ENCODE data around the gene PRKCG. TPM values are rescaled to one million over a fixed set of nuclear protein-coding genes. Genes with fewer than 3 reads are reported as not detected.
"Not testable (repeated sequence)": the region's sequence is repeated elsewhere in the genome, so short reads cannot be mapped to it uniquely, and the experiment has no call there.

The PRKCG gene
- total RNA-seq, 1 experiment from 2014 or later: 0.84 TPM

DNA sequence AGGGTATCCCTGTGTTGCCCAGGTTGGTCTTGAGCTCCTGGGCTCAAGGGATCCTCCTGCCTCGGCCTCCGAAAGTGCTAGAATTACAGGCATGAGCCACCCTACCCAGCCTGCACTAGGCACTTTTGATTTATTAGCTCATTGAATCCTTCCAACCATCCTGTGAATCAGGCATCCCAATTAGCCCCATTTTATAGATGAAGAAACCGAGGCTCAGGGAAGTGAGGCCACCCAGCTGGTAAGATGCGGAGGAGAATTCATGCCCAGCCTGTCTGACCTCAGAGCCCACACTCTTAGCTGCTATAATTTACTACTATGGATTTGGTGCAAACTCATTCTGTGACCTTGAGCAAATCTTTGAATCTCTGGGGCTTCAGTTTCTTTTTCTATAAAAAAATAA is 62.9 kb downstream of the PRKCG start:
- intact Hi-C loops (cut with micrococcal nuclease; ENCODE audit: unreplicated experiment): no loop called here
- no peak overlapping the region for H3K4me3 ChIP-seq (ENCODE audit: low read depth, low read length, poor library complexity, severe bottlenecking)

DNA sequence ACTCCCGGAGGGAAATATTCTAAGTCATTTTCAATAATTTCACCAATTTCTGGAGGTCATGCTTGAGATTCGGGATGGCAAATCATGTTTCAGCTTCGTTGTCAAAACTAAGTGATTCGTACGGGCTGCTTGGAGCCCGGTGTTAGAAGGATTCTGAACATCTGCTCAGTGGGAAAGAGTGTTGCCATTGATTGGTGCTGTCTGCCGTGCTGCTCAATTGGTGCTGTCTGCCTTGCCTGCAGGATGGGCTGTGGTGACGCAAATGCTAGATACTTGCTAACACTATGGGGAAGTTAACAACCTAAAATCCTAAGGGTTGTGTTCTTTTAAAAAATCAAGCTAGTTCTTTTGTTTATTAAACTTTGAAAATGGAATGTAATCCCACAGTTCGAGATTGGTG is 63.4 kb downstream of the PRKCG start:
- no peak overlapping the region for H3K27ac ChIP-seq (ENCODE audit: low read depth, low read length, poor library complexity, severe bottlenecking)
- no peak for TF ChIP-seq EZH2 (IDR thresholded peaks at IDR 0.05; ENCODE audit: borderline replicate concordance, low read depth, low read length, poor library complexity, severe bottlenecking)
- TF ChIP-seq, protein P1, sequence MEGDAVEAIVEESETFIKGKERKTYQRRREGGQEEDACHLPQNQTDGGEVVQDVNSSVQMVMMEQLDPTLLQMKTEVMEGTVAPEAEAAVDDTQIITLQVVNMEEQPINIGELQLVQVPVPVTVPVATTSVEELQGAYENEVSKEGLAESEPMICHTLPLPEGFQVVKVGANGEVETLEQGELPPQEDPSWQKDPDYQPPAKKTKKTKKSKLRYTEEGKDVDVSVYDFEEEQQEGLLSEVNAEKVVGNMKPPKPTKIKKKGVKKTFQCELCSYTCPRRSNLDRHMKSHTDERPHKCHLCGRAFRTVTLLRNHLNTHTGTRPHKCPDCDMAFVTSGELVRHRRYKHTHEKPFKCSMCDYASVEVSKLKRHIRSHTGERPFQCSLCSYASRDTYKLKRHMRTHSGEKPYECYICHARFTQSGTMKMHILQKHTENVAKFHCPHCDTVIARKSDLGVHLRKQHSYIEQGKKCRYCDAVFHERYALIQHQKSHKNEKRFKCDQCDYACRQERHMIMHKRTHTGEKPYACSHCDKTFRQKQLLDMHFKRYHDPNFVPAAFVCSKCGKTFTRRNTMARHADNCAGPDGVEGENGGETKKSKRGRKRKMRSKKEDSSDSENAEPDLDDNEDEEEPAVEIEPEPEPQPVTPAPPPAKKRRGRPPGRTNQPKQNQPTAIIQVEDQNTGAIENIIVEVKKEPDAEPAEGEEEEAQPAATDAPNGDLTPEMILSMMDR (conservative IDR thresholded peaks at IDR 0.05; ENCODE audit: low read depth, low read length): no peak
- no peaks in the 10 kb centered on the region for H3K4me1 ChIP-seq (ENCODE audit: insufficient read depth, low read length, poor library complexity, severe bottlenecking)
- intact Hi-C loops (cut with micrococcal nuclease; ENCODE audit: unreplicated experiment): no loop called here
- DNase-seq (ENCODE audit: low spot score): no peak
- POLR2A ChIA-PET (ENCODE audit: low non-redundant PET): no interaction called here
- peaks cover 9% of the 10 kb centered on the region for H3K27me3 ChIP-seq (replicated peaks; ENCODE audit: insufficient read depth, low read depth, low read length, poor library complexity)
- CTCF ChIA-PET: no interaction called here
- BruUV-seq (replicated peaks): no TSS peak
- no peaks in the 10 kb centered on the region for H3K9me3 ChIP-seq (ENCODE audit: low read depth, low read length, poor library complexity, severe bottlenecking)
- H3K4me3 ChIP-seq (ENCODE audit: low read depth, low read length, poor library complexity, severe bottlenecking): no peak overlapping the region
- H3K36me3 ChIP-seq (ENCODE audit: insufficient read depth, low read length, poor library complexity, severe bottlenecking): no peaks in the 10 kb centered on the region

More for the DNA sequence above, 62.9 kb downstream of the PRKCG start:
- no peaks in the 10 kb centered on the region for H3K4me1 ChIP-seq (ENCODE audit: insufficient read depth, low read length, poor library complexity, severe bottlenecking)
- H3K27ac ChIP-seq (ENCODE audit: low read depth, low read length, poor library complexity, severe bottlenecking): no peak overlapping the region
- H3K27me3 ChIP-seq (replicated peaks; ENCODE audit: insufficient read depth, low read depth, low read length, poor library complexity): peaks cover 9% of the 10 kb centered on the region
- POLR2A ChIA-PET (ENCODE audit: low non-redundant PET): no interaction called here
- no TSS peak for BruUV-seq (replicated peaks)
- no peaks in the 10 kb centered on the region for H3K36me3 ChIP-seq (ENCODE audit: insufficient read depth, low read length, poor library complexity, severe bottlenecking)
- no peak for TF ChIP-seq EZH2 (IDR thresholded peaks at IDR 0.05; ENCODE audit: borderline replicate concordance, low read depth, low read length, poor library complexity, severe bottlenecking)
- no peaks in the 10 kb centered on the region for H3K9me3 ChIP-seq (ENCODE audit: low read depth, low read length, poor library complexity, severe bottlenecking)
- no peak for DNase-seq (ENCODE audit: low spot score)
- CTCF ChIA-PET: no interaction called here

DNA sequence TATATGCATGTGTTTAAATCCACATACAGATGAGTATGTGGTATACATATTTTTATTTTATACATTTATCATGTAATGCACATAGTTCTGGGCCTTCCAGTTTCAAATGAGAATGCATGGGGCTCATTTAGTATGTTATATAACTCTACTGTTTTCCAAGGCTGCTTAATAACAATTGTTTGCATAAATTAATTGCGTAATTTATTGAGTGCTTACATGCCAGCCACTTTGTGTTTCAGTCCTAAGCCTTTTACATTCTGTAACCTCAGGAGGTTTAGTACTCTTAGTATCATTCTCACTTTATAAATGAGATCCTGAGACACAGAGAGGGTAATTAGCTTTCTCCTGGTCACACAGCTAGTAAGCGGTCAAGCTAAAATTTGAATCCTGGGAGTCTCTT is 64.0 kb downstream of the PRKCG start:
- CTCF ChIA-PET: no interaction called here
- Histone ChIP-seq H3K9me3 (ENCODE audit: low read depth, low read length, poor library complexity, severe bottlenecking) (no peaks in the 10 kb centered on the region), H3K4me1 (ENCODE audit: insufficient read depth, low read length, poor library complexity, severe bottlenecking) (no peaks in the 10 kb centered on the region), H3K36me3 (ENCODE audit: insufficient read depth, low read length, poor library complexity, severe bottlenecking) (no peaks in the 10 kb centered on the region), H3K27me3 (replicated peaks; ENCODE audit: insufficient read depth, low read depth, low read length, poor library complexity) (peaks cover 9% of the 10 kb centered on the region), H3K27ac (ENCODE audit: low read depth, low read length, poor library complexity, severe bottlenecking) (no peak overlapping the region), H3K4me3 (ENCODE audit: low read depth, low read length, poor library complexity, severe bottlenecking) (no peak overlapping the region)
- BruUV-seq (replicated peaks): no TSS peak
- DNase-seq (ENCODE audit: low spot score): no peak
- intact Hi-C loops (cut with micrococcal nuclease; ENCODE audit: unreplicated experiment): no loop called here
- no peak for TF ChIP-seq EZH2 (IDR thresholded peaks at IDR 0.05; ENCODE audit: borderline replicate concordance, low read depth, low read length, poor library complexity, severe bottlenecking)
- TF ChIP-seq, protein P1 (conservative IDR thresholded peaks at IDR 0.05; ENCODE audit: low read depth, low read length): no peak
- POLR2A ChIA-PET (ENCODE audit: low non-redundant PET): no interaction called here

DNA sequence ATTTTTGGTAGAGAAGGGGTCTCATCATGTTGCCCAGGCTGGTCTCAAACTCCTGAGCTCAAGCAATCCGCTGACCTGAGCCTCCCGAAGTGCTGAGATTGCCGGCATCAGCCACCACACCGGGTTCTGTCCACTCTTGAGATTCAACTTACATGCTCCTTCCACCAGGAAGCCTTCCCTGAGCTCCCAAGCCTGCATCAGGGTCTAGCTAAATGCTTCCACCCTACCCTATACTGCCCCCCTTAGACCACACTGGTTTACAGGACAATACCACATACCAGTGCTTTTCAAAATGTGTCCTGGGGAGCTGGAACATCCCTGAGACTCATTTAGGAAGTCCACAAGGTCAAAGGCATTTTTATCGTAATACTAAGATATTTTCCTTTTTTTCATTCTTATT is 65.6 kb downstream of the PRKCG start:
- TF ChIP-seq EZH2 (IDR thresholded peaks at IDR 0.05; ENCODE audit: borderline replicate concordance, low read depth, low read length, poor library complexity, severe bottlenecking): no peak
- TF ChIP-seq, protein P1 (conservative IDR thresholded peaks at IDR 0.05; ENCODE audit: low read depth, low read length): peak; percentile 53
- Histone ChIP-seq H3K27ac (ENCODE audit: low read depth, low read length, poor library complexity, severe bottlenecking) (no peak overlapping the region), H3K4me3 (ENCODE audit: low read depth, low read length, poor library complexity, severe bottlenecking) (no peak overlapping the region), H3K9me3 (ENCODE audit: low read depth, low read length, poor library complexity, severe bottlenecking) (no peaks in the 10 kb centered on the region), H3K4me1 (ENCODE audit: insufficient read depth, low read length, poor library complexity, severe bottlenecking) (no peaks in the 10 kb centered on the region), H3K27me3 (replicated peaks; ENCODE audit: insufficient read depth, low read depth, low read length, poor library complexity) (peaks cover 5% of the 10 kb centered on the region), H3K36me3 (ENCODE audit: insufficient read depth, low read length, poor library complexity, severe bottlenecking) (no peaks in the 10 kb centered on the region)
- intact Hi-C loops (cut with micrococcal nuclease; ENCODE audit: unreplicated experiment): no loop called here
- DNase-seq (ENCODE audit: low spot score): peak; percentile 43
- CTCF ChIA-PET: interaction anchor here (0.5 to 0.7 kb wide), 3 partner anchors 83 to 347 kb away, joined by 3 to 4 read pairs (median 3); no protein-coding TSS in a partner anchor
- POLR2A ChIA-PET (ENCODE audit: low non-redundant PET): interaction anchor here (0.6 kb wide), 1 partner anchor 801 kb away, joined by 3 read pairs; no protein-coding TSS in a partner anchor
- no TSS peak for BruUV-seq (replicated peaks)

DNA sequence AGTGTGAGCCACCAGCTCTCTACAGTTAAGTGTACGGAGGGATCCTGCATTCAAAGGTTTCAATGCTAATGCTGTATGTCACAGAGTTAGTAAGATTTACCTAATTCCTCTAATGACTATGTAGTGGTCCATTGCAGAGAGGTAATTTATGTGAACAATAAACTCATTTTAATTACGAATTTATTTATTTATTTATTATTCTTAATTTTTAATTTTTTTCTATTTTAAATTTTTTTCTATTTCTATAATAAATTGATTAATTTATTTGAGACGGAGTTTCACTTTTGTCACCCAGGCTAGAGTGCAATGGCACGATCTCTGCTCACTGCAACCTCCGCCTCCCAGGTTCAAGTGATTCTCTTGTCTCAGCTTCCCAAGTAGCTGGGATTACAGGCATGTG is 66.6 kb downstream of the PRKCG start:
- intact Hi-C loops (cut with micrococcal nuclease; ENCODE audit: unreplicated experiment); BruUV-seq (replicated peaks); H3K4me1 ChIP-seq (ENCODE audit: insufficient read depth, low read length, poor library complexity, severe bottlenecking); H3K4me3 ChIP-seq (ENCODE audit: low read depth, low read length, poor library complexity, severe bottlenecking); CTCF ChIA-PET; H3K9me3 ChIP-seq (ENCODE audit: low read depth, low read length, poor library complexity, severe bottlenecking); H3K27me3 ChIP-seq (replicated peaks; ENCODE audit: insufficient read depth, low read depth, low read length, poor library complexity); DNase-seq (ENCODE audit: low spot score); H3K36me3 ChIP-seq (ENCODE audit: insufficient read depth, low read length, poor library complexity, severe bottlenecking); H3K27ac ChIP-seq (ENCODE audit: low read depth, low read length, poor library complexity, severe bottlenecking): not testable (repeated sequence)
- POLR2A ChIA-PET (ENCODE audit: low non-redundant PET): interaction anchor here (0.6 kb wide), 1 partner anchor 802 kb away, joined by 3 read pairs; no protein-coding TSS in a partner anchor
